ENCODE measurements around the gene AKAP8L. TPM values are rescaled to one million over a fixed set of nuclear protein-coding genes. Genes with fewer than 3 reads are reported as not detected.

The AKAP8L gene
- polyA plus RNA-seq, 4 donors: 40.4 to 134 (median 80.9) TPM

GRCh38 chr19:15402411-15403150, 16.2 kb downstream of the AKAP8L start:
- peaks cover 20 to 77% (median 26%) of the 10 kb centered on the region in 3 donors for H3K36me3 ChIP-seq (ENCODE audit: control insufficient read depth in 3 of 3, insufficient read depth in 2 of 3, low read depth in 1 of 3, low read length in 3 of 3)
- no peaks in the 10 kb centered on the region for H3K9me3 ChIP-seq (ENCODE audit: control insufficient read depth in 2 of 2, insufficient read depth in 1 of 2, low read depth in 1 of 2, low read length in 1 of 2)
- FAIRE-seq (no peak), DNase-seq (no peak)
- H3K27me3 ChIP-seq (ENCODE audit: control insufficient read depth in 3 of 3, insufficient read depth in 3 of 3, low read length in 3 of 3): no peaks in the 10 kb centered on the region
- WGBS, 3 donors: 89 to 93% (median 91%) methylated on average over 15 of the region's 15 CpGs
- H3K4me3 ChIP-seq (ENCODE audit: low read depth in 1 of 3, low read length in 3 of 3): no peak overlapping the region
- peaks cover 2 to 3% (median 3%) of the 10 kb centered on the region in 3 donors for H3K4me1 ChIP-seq (ENCODE audit: control insufficient read depth in 3 of 3, insufficient read depth in 2 of 3, low read depth in 1 of 3, low read length in 2 of 3)
- H3K27ac ChIP-seq (ENCODE audit: low read depth in 1 of 3, low read length in 2 of 3): no peak overlapping the region

- H3K27me3 ChIP-seq (ENCODE audit: control insufficient read depth in 3 of 3, insufficient read depth in 3 of 3, low read length in 3 of 3): no peaks in the 10 kb centered on the region
- H3K9me3 ChIP-seq (ENCODE audit: control insufficient read depth in 2 of 2, insufficient read depth in 1 of 2, low read depth in 1 of 2, low read length in 1 of 2): no peaks in the 10 kb centered on the region
- H3K36me3 ChIP-seq (ENCODE audit: control insufficient read depth in 3 of 3, insufficient read depth in 2 of 3, low read depth in 1 of 3, low read length in 3 of 3): peaks cover 21 to 83% (median 29%) of the 10 kb centered on the region in 3 donors
- no peak overlapping the region for H3K27ac ChIP-seq (ENCODE audit: low read depth in 1 of 3, low read length in 2 of 3)
- no peak for FAIRE-seq
- peaks cover 2 to 3% (median 3%) of the 10 kb centered on the region in 3 donors for H3K4me1 ChIP-seq (ENCODE audit: control insufficient read depth in 3 of 3, insufficient read depth in 2 of 3, low read depth in 1 of 3, low read length in 2 of 3)
- no peak overlapping the region for H3K4me3 ChIP-seq (ENCODE audit: low read depth in 1 of 3, low read length in 3 of 3)
- 97 to 99% (median 97%) methylated on average over 17 of the region's 17 CpGs for WGBS, 3 donors
- no peak for DNase-seq
Measured at GRCh38 chr19:15401397-15401710, 17.4 kb downstream of the AKAP8L start.

- WGBS, 3 donors: 93 to 95% (median 93%) methylated on average over 29 of the region's 29 CpGs
- no peak overlapping the region for H3K27ac ChIP-seq (ENCODE audit: low read depth in 1 of 3, low read length in 2 of 3)
- DNase-seq: no peak
- H3K27me3 ChIP-seq (ENCODE audit: control insufficient read depth in 3 of 3, insufficient read depth in 3 of 3, low read length in 3 of 3): no peaks in the 10 kb centered on the region
- H3K4me1 ChIP-seq (ENCODE audit: control insufficient read depth in 3 of 3, insufficient read depth in 2 of 3, low read depth in 1 of 3, low read length in 2 of 3): peaks cover 2 to 3% (median 3%) of the 10 kb centered on the region in 3 donors
- no peaks in the 10 kb centered on the region for H3K9me3 ChIP-seq (ENCODE audit: control insufficient read depth in 2 of 2, insufficient read depth in 1 of 2, low read depth in 1 of 2, low read length in 1 of 2)
- H3K4me3 ChIP-seq (ENCODE audit: low read depth in 1 of 3, low read length in 3 of 3): no peak overlapping the region
- no peak for FAIRE-seq
- H3K36me3 ChIP-seq (ENCODE audit: control insufficient read depth in 3 of 3, insufficient read depth in 2 of 3, low read depth in 1 of 3, low read length in 3 of 3): peaks cover 22 to 85% (median 31%) of the 10 kb centered on the region in 3 donors
Measured at GRCh38 chr19:15400521-15401396, 18.0 kb downstream of the AKAP8L start.

- H3K36me3 ChIP-seq (ENCODE audit: control insufficient read depth in 3 of 3, insufficient read depth in 2 of 3, low read depth in 1 of 3, low read length in 3 of 3): peaks cover 22 to 90% (median 31%) of the 10 kb centered on the region in 3 donors
- H3K4me3 ChIP-seq (ENCODE audit: low read depth in 1 of 3, low read length in 3 of 3): no peak overlapping the region
- H3K27me3 ChIP-seq (ENCODE audit: control insufficient read depth in 3 of 3, insufficient read depth in 3 of 3, low read length in 3 of 3): no peaks in the 10 kb centered on the region
- 90 to 97% (median 95%) methylated on average over 14 of the region's 14 CpGs for WGBS, 3 donors
- DNase-seq: no peak
- no peak for FAIRE-seq
- no peak overlapping the region for H3K27ac ChIP-seq (ENCODE audit: low read depth in 1 of 3, low read length in 2 of 3)
- peaks cover 2 to 3% (median 2%) of the 10 kb centered on the region in 3 donors for H3K4me1 ChIP-seq (ENCODE audit: control insufficient read depth in 3 of 3, insufficient read depth in 2 of 3, low read depth in 1 of 3, low read length in 2 of 3)
- H3K9me3 ChIP-seq (ENCODE audit: control insufficient read depth in 2 of 2, insufficient read depth in 1 of 2, low read depth in 1 of 2, low read length in 1 of 2): no peaks in the 10 kb centered on the region
Measured at GRCh38 chr19:15399635-15400034, 19.2 kb downstream of the AKAP8L start.

GRCh38 chr19:15399234-15399515, 19.6 kb downstream of the AKAP8L start:
- H3K27ac ChIP-seq (ENCODE audit: low read depth in 1 of 3, low read length in 2 of 3): no peak overlapping the region
- no peak overlapping the region for H3K4me3 ChIP-seq (ENCODE audit: low read depth in 1 of 3, low read length in 3 of 3)
- no peaks in the 10 kb centered on the region for H3K9me3 ChIP-seq (ENCODE audit: control insufficient read depth in 2 of 2, insufficient read depth in 1 of 2, low read depth in 1 of 2, low read length in 1 of 2)
- no peaks in the 10 kb centered on the region for H3K27me3 ChIP-seq (ENCODE audit: control insufficient read depth in 3 of 3, insufficient read depth in 3 of 3, low read length in 3 of 3)
- FAIRE-seq: no peak
- H3K4me1 ChIP-seq (ENCODE audit: control insufficient read depth in 3 of 3, insufficient read depth in 2 of 3, low read depth in 1 of 3, low read length in 2 of 3): peaks cover 0 to 2% (median 0%) of the 10 kb centered on the region in 3 donors
- no peak for DNase-seq
- peaks cover 22 to 88% (median 31%) of the 10 kb centered on the region in 3 donors for H3K36me3 ChIP-seq (ENCODE audit: control insufficient read depth in 3 of 3, insufficient read depth in 2 of 3, low read depth in 1 of 3, low read length in 3 of 3)
- WGBS, 3 donors: 94 to 97% (median 94%) methylated on average over 8 of the region's 8 CpGs

- Histone ChIP-seq H3K4me1 (ENCODE audit: control insufficient read depth in 3 of 3, insufficient read depth in 2 of 3, low read depth in 1 of 3, low read length in 2 of 3) (no peaks in the 10 kb centered on the region), H3K36me3 (ENCODE audit: control insufficient read depth in 3 of 3, insufficient read depth in 2 of 3, low read depth in 1 of 3, low read length in 3 of 3) (peaks cover 22 to 84% (median 31%) of the 10 kb centered on the region in 3 donors), H3K27ac (ENCODE audit: low read depth in 1 of 3, low read length in 2 of 3) (no peak overlapping the region), H3K4me3 (ENCODE audit: low read depth in 1 of 3, low read length in 3 of 3) (no peak overlapping the region), H3K27me3 (ENCODE audit: control insufficient read depth in 3 of 3, insufficient read depth in 3 of 3, low read length in 3 of 3) (no peaks in the 10 kb centered on the region), H3K9me3 (ENCODE audit: control insufficient read depth in 2 of 2, insufficient read depth in 1 of 2, low read depth in 1 of 2, low read length in 1 of 2) (no peaks in the 10 kb centered on the region)
- WGBS, 3 donors: 93 to 94% (median 93%) methylated on average over 42 to 50 of the region's 50 CpGs
- no peak for FAIRE-seq
- DNase-seq: no peak
Measured at GRCh38 chr19:15398501-15399233, 20.1 kb downstream of the AKAP8L start.

- H3K27ac ChIP-seq (ENCODE audit: low read depth in 1 of 3, low read length in 2 of 3): no peak overlapping the region
- no peaks in the 10 kb centered on the region for H3K27me3 ChIP-seq (ENCODE audit: control insufficient read depth in 3 of 3, insufficient read depth in 3 of 3, low read length in 3 of 3)
- no peaks in the 10 kb centered on the region for H3K4me1 ChIP-seq (ENCODE audit: control insufficient read depth in 3 of 3, insufficient read depth in 2 of 3, low read depth in 1 of 3, low read length in 2 of 3)
- DNase-seq: no peak
- no peak overlapping the region for H3K4me3 ChIP-seq (ENCODE audit: low read depth in 1 of 3, low read length in 3 of 3)
- FAIRE-seq: no peak
- 87 to 90% (median 89%) methylated on average over 11 of the region's 11 CpGs for WGBS, 3 donors
- no peaks in the 10 kb centered on the region for H3K9me3 ChIP-seq (ENCODE audit: control insufficient read depth in 2 of 2, insufficient read depth in 1 of 2, low read depth in 1 of 2, low read length in 1 of 2)
- peaks cover 18 to 79% (median 24%) of the 10 kb centered on the region in 3 donors for H3K36me3 ChIP-seq (ENCODE audit: control insufficient read depth in 3 of 3, insufficient read depth in 2 of 3, low read depth in 1 of 3, low read length in 3 of 3)
Measured at GRCh38 chr19:15397782-15398181, 21.0 kb downstream of the AKAP8L start.

GRCh38 chr19:15397236-15397635, 21.6 kb downstream of the AKAP8L start:
- Histone ChIP-seq H3K4me1 (ENCODE audit: control insufficient read depth in 3 of 3, insufficient read depth in 2 of 3, low read depth in 1 of 3, low read length in 2 of 3) (no peaks in the 10 kb centered on the region), H3K36me3 (ENCODE audit: control insufficient read depth in 3 of 3, insufficient read depth in 2 of 3, low read depth in 1 of 3, low read length in 3 of 3) (peaks cover 18 to 74% (median 24%) of the 10 kb centered on the region in 3 donors), H3K27me3 (ENCODE audit: control insufficient read depth in 3 of 3, insufficient read depth in 3 of 3, low read length in 3 of 3) (no peaks in the 10 kb centered on the region), H3K4me3 (ENCODE audit: low read depth in 1 of 3, low read length in 3 of 3) (no peak overlapping the region), H3K27ac (ENCODE audit: low read depth in 1 of 3, low read length in 2 of 3) (no peak overlapping the region), H3K9me3 (ENCODE audit: control insufficient read depth in 2 of 2, insufficient read depth in 1 of 2, low read depth in 1 of 2, low read length in 1 of 2) (no peaks in the 10 kb centered on the region)
- 84 to 92% (median 89%) methylated on average over 6 of the region's 6 CpGs for WGBS, 3 donors
- DNase-seq (no peak), FAIRE-seq (no peak)
